Measurements from ENCODE around the gene CCDC134.

Gene CCDC134

GRCh38 chr22:41787331-41787730 lies 13.1 kb upstream of the CCDC134 start:
- no peak for DNase-seq

DNA sequence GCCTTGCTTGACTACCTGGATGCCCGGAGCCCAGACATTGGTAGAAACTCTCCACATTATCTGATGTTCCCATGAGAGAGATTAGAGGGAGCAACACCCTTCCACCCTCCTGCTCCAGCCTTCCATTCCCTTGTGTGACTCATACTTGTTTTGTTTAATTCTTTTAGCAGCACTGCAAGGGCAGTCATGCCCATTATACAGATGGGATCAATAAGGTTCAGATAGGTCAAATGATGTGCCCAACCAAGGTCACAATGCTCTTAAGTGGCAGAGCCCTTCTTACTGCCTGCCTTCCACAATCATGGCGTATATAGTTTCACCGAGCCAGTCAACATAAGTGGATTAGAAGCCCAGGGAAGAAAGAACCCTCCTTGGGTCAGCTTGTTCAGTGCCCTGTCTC lies 6.6 kb upstream of the CCDC134 start:
- no peak for DNase-seq

GRCh38 chr22:41798736-41799135 lies 1.7 kb upstream of the CCDC134 start:
- no peak for DNase-seq

- peak; percentile 26 for DNase-seq
These were observed 762 bp upstream of the CCDC134 start for GRCh38 chr22:41799486-41800347.

DNA sequence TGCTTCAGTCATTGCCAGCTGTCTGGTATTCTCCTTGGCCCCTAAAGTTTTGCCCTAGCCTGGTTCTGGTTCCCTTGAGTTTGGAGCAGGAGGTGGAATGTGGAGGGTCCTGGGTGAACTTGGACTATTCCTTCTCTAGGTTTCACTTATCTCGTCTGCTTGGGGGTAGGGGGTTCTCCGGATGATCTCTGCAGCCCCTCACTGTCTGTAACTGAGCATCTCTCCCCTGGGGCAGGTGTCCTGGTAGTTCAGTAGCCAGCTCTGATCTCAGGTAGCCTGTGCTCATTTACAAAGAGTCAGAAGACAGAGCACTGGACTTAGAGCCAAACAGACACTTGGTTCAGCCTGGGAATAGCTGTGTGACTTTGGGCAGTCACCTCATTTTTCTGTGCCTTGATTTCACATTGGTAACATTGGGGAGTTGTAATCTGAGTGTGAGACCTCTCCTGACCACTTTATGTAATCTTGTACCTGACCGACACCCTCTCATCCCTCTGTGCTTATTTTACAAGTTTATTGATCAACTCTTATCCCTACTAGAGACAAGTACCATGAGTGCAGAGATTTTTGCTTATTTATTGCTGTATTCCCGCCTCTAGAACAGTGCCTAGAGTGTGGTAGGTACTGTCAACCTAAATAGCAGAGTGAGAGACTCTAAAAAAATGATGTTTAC lies 804 bp downstream of the CCDC134 start:
- no peak for DNase-seq

DNA sequence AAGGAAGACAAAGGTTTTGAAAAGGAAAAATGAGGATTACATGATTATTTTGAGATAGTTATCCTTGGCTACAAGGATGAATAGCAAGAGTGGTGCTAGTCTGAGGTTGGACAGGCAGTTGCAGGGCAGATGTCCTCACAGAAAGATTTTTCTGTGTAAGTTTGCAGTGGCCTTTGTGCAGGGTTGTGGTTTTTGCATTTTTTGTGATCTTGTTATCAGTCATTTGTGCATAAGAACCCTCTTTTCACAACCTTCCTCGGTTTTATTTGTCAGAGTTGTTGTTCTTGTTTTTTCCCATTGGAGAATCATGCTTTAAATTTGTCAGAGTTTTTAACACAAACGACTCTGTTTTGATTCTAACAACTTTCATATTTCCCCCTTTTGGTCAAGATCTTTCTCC lies 1.4 kb downstream of the CCDC134 start:
- no peak for DNase-seq

DNA sequence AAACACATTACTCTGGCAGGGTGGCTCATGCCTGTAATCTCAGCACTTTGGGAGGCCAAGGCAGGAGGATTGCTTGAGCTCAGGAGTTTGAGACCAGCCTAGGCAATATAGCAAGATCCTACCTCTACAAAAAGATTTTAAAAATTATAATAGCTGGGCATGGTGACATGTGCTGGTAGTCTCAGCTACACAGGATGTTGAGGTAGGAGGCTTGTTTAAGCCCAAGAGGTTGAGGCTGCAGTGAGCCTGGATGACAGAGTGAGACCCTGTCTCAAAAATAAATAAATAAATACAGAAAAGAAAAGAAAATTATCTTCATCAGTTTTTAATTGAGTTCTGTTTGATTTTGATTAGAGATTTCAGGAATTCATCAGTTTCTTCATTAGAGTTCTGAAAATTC lies 5.2 kb downstream of the CCDC134 start:
- DNase-seq: no peak

- DNase-seq: no peak
These were observed 7.9 kb downstream of the CCDC134 start for GRCh38 chr22:41808400-41808799.

GRCh38 chr22:41810022-41810421 lies 9.5 kb downstream of the CCDC134 start:
- DNase-seq: no peak

- DNase-seq: no peak
These were observed 12.5 kb downstream of the CCDC134 start for GRCh38 chr22:41812805-41813545.

- DNase-seq: no peak
These were observed 13.4 kb downstream of the CCDC134 start for GRCh38 chr22:41813726-41814410.

DNA sequence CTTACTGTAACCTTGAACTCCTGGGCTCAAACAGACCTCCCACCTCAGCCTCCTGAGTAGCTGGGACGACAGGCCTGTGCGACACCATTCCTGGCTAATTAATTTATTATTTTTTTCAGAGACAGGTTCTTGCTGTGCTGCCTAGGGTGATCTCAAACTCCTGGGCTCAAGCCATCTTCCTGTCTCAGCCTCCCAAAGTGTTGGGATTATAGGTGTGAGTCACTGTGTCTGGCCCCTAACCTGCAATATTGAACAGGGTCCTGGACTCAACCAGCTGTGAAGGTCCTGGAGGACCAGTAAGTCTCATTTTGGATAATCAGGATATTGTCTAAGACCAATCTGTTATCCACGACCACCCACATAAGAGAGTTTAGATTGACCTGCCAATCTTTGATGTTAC lies 15.2 kb downstream of the CCDC134 start:
- DNase-seq: no peak

- DNase-seq: no peak
These were observed 15.8 kb downstream of the CCDC134 start for GRCh38 chr22:41816241-41816640.

GRCh38 chr22:41816871-41817270 lies 16.4 kb downstream of the CCDC134 start:
- no peak for DNase-seq

DNA sequence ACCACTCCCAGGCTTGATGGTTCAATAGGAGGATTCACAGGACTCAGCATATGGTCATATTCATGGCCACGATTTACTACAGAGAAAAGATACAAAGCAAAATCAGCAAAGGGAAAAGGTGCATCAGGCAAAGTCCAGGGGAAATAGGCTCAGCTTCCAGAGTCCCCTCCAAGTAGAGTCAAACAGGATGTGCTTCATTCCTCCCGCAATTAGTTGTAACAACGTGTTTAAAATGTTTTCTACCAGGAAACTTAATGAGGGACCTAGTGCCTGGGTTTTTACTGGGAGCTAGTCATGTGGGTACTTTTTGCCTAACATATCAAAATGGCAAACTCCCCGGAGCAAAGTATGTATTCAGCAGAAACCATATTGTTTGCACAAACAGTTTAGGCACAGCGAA lies 17.5 kb downstream of the CCDC134 start:
- no peak for DNase-seq

DNA sequence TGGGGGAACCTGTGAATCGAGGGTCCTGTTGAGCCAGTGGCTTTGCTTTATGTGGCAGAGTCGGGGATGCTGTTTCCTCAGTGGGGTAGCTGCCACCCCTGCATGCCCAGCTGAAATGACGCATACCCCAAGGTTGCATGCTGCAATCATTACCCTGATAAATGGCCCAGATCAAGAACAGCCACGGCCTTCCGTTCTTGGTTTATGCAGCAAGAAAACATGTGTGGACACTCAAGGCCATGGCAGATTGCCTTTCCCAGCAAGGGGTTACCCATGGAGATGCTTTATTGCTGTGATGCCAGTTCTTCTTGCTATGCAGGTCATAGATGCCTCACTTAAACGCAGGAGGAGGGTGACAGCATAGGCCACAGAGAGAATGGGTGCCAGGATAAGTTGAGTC lies 18.1 kb downstream of the CCDC134 start:
- no peak for DNase-seq

DNA sequence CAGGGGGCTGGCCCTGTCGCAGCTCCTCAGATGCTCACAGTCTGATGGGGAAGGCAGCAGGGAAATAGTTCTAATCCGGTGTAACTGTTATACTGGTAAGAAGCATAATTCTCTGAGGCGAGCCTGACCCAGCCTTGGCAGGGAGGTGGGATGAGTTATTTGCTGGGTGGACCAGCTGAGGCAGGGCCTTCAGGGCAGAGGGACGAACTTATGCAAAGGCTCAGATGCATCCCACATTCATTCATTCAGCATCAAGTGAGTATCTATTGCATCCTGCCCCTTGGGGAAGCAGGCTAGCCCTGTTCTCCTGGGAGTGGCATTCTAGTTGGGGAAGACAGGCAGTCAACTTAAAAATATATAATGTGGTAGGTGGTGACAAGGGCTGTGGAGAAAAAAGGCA lies 18.8 kb downstream of the CCDC134 start:
- no peak for DNase-seq

DNA sequence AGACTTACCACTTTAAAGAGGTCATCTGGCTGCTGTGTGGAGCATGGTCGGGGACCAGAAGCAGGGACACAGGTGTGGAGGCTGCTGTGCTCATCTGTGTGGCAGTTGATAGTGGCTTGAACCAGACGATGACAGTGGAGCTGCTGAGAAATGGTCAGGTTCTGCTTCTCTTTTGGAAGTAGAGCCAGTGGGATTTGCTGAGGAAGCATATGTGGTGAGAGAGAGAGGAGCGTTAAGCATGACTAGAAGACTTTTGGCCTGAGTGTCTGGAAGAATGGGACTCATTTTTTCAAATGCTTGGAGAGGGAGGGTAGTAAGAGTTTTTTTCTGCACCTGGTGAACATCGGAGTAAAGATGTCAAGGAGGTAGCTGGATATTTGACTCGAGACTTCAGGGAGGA lies 20.0 kb downstream of the CCDC134 start:
- no peak for DNase-seq

- DNase-seq: no peak
These were observed 21.2 kb downstream of the CCDC134 start for GRCh38 chr22:41821471-41822316.

GRCh38 chr22:41822317-41823057 lies 22.0 kb downstream of the CCDC134 start:
- peak; percentile 42 for DNase-seq

- DNase-seq: no peak
These were observed 23.3 kb downstream of the CCDC134 start for GRCh38 chr22:41823797-41824196.
